ENCODE results near the gene MTHFR. TPM values are rescaled to one million over a fixed set of nuclear protein-coding genes. Genes with fewer than 3 reads are reported as not detected.

MTHFR gene
- polyA plus RNA-seq, 1 experiment, result 8.4 TPM

DNA sequence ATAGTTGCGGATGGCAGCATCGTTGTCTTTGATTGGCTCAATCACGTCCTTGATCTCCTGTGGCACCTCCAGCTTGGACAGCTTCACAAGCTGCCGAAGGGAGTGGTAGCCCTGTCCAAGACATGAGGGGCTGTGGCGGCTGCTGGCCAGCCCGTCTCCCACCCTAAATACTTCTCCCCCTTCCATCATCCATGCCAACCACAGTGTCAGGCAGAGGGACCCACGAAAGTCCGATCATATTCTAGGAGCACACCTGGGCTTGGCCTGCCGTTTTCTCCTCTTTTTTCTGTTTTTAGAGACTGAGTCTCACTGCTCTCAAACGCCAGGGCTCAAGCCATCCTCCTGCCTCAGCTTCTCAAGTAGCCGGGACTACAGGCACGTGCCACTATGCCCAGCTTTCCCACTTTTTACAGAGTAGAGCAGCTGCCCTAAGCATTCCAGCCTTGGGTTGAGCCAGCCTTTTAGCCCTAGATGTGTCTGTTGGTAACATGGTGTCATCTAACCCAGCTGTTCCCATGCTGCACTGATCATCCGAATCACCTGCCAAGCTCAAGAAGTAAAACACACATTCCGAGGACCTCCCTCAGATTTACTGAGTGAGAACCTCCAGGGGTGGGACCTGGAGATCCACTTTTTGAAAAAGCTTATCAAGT, 10.4 kb downstream of the MTHFR start:
- H3K4me3 ChIP-seq (ENCODE audit: low read depth, low read length), result no peak overlapping the region
- H3K36me3 ChIP-seq (ENCODE audit: control insufficient read depth, insufficient read depth, low read length), result peaks cover 26% of the 10 kb centered on the region
- POLR2A ChIA-PET, result no interaction called here
- CTCF ChIA-PET, result no interaction called here
- TF ChIP-seq, protein P1, sequence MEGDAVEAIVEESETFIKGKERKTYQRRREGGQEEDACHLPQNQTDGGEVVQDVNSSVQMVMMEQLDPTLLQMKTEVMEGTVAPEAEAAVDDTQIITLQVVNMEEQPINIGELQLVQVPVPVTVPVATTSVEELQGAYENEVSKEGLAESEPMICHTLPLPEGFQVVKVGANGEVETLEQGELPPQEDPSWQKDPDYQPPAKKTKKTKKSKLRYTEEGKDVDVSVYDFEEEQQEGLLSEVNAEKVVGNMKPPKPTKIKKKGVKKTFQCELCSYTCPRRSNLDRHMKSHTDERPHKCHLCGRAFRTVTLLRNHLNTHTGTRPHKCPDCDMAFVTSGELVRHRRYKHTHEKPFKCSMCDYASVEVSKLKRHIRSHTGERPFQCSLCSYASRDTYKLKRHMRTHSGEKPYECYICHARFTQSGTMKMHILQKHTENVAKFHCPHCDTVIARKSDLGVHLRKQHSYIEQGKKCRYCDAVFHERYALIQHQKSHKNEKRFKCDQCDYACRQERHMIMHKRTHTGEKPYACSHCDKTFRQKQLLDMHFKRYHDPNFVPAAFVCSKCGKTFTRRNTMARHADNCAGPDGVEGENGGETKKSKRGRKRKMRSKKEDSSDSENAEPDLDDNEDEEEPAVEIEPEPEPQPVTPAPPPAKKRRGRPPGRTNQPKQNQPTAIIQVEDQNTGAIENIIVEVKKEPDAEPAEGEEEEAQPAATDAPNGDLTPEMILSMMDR (IDR thresholded peaks at IDR 0.05; ENCODE audit: insufficient read depth, low read depth, low read length), result no peak
- no peak for DNase-seq (ENCODE audit: low read depth)
- H3K27me3 ChIP-seq (ENCODE audit: control insufficient read depth, insufficient read depth, low read length), result no peaks in the 10 kb centered on the region

DNA sequence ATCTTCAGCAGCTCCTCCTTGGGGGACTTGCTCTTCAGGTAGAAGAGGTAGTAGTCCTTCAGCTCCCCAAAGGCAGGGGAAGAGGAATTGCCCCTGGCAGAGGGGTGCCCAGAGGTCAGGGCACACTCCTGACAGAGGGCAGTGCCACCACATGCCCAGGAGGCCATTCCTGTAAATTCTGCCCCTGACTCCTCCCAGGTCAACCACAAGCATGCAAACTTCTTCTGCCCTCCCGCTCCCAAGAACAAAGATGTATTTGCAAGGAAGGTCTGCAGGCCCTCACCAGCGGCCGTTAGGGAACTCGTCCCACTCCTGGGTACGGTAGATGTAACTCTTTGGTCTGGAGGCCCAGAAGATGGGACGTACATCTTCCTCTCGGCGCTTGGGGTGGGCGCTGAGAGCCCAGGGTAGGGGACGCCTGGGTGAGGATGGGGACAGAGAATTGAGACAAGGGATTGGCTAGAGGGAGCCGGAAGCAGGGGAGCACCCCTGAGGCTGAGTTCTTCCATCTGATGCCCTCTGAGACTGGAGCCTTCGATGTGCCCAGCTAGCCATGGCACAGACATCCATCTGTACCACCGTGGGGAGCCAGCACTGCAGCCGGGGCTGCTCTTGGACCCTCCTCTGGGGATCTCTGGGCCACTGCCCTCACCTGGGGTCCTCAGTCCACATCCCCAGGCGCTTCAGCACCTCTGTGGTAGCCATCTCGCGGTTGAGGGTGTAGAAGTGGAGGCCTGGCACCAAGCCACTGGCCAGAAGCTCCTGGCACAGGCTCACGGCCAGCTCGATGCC, 11.1 kb downstream of the MTHFR start:
- ChIA-PET POLR2A (no interaction called here), CTCF (interaction anchor here (0.7 kb wide), 1 partner anchor 9 kb away, joined by 3 read pairs; no protein-coding TSS in a partner anchor)
- no peak for DNase-seq (ENCODE audit: low read depth)
- no peaks in the 10 kb centered on the region for H3K27me3 ChIP-seq (ENCODE audit: control insufficient read depth, insufficient read depth, low read length)
- peaks cover 28% of the 10 kb centered on the region for H3K36me3 ChIP-seq (ENCODE audit: control insufficient read depth, insufficient read depth, low read length)
- TF ChIP-seq, protein P1 (IDR thresholded peaks at IDR 0.05; ENCODE audit: insufficient read depth, low read depth, low read length), result no peak
- no peak overlapping the region for H3K4me3 ChIP-seq (ENCODE audit: low read depth, low read length)

DNA sequence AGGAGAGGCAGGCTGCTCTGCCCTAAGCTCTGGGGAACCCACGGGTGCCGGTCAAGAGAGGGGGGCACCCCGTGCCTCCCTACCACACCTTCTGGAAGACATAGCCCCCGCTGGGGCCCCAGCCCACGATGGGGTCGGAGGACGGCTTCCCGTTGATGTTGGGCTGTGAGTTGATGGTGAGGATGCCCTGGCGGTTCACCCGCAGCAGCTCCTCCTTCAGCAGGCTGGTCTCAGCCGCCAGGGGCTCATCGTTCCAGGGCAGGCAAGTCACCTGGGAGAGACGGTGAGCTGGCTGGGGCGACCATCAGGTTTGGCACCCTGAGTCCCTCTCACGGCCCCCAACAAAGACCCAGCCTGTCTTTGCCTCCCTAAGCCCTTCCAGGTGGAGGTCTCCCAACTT, 11.9 kb downstream of the MTHFR start:
- H3K4me3 ChIP-seq (ENCODE audit: low read depth, low read length), result no peak overlapping the region
- no peaks in the 10 kb centered on the region for H3K27me3 ChIP-seq (ENCODE audit: control insufficient read depth, insufficient read depth, low read length)
- H3K36me3 ChIP-seq (ENCODE audit: control insufficient read depth, insufficient read depth, low read length), result peaks cover 24% of the 10 kb centered on the region
- TF ChIP-seq, protein P1 (IDR thresholded peaks at IDR 0.05; ENCODE audit: insufficient read depth, low read depth, low read length), result no peak
- CTCF ChIA-PET, result interaction anchor here (0.7 to 1.0 kb wide), 2 partner anchors 8 to 17 kb away, joined by 3 read pairs; no protein-coding TSS in a partner anchor
- POLR2A ChIA-PET, result no interaction called here
- no peak for DNase-seq (ENCODE audit: low read depth)

DNA sequence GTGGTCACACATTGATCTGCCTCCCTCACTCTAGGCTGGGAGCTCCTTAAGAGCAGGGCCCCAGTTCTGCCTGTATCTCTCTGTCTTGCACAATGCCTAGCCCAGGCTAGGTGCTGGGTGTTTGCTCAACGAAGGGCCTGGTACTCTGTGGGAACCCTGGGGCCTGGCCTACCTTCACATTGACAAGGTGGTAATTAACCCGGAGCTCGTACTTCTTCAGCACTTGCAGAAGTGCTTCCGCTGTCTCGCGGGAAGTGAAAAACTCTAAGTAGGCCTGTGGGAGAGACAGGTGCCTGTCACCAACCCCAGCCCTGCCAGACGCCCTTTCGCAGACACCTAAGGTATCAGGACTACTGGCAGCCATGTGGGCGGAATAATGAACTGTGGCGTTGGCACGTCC, 13.7 kb downstream of the MTHFR start:
- DNase-seq (ENCODE audit: low read depth), result no peak
- ChIA-PET POLR2A (no interaction called here), CTCF (no interaction called here)
- Histone ChIP-seq H3K4me3 (ENCODE audit: low read depth, low read length) (no peak overlapping the region), H3K36me3 (ENCODE audit: control insufficient read depth, insufficient read depth, low read length) (peaks cover 26% of the 10 kb centered on the region), H3K27me3 (ENCODE audit: control insufficient read depth, insufficient read depth, low read length) (no peaks in the 10 kb centered on the region)
- TF ChIP-seq, protein P1 (IDR thresholded peaks at IDR 0.05; ENCODE audit: insufficient read depth, low read depth, low read length), result no peak

DNA sequence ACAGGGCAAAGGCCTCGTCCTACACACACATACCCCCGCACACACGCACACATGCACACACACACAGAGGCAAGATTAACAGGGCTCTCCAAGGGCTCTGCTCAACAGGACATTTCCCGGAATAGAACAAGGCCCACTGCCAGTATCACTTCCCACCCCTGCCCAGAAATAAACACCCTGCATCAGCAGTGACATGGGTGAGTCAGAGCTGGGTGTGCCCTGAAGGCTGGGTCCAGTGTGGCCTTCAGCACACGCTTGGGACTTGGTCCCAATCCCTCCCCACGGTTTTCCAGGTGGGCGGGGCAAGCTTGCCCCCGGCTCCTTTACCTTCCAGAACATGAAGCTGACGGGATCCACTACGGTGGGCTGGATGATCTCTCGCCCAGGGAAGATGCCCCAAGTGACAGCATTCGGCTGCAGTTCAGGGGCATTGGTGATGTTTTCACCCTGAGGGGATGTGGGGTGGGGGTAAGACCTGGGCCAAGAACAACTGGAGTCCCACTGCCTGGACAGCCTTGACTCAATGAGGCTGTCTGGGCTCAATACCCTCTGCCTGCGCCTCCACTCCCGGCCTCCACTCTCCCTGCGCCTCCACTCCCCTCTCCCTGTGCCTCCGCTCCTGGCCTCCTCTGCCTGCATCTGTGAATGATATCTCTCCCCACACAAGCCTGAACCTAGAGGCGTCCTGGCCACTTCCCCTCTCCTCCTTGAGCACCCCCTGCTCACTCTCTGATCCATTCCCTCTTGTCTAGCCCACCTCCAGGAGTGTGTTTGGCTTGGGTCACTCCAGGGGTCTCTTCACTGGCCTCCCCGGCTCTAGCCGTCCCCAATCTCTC, 14.7 kb downstream of the MTHFR start:
- no peaks in the 10 kb centered on the region for H3K27me3 ChIP-seq (ENCODE audit: control insufficient read depth, insufficient read depth, low read length)
- H3K36me3 ChIP-seq (ENCODE audit: control insufficient read depth, insufficient read depth, low read length), result peaks cover 24% of the 10 kb centered on the region
- TF ChIP-seq, protein P1 (IDR thresholded peaks at IDR 0.05; ENCODE audit: insufficient read depth, low read depth, low read length), result no peak
- CTCF ChIA-PET, result no interaction called here
- no peak overlapping the region for H3K4me3 ChIP-seq (ENCODE audit: low read depth, low read length)
- POLR2A ChIA-PET, result interaction anchor here (1.4 kb wide), 1 partner anchor 12 kb away, joined by 14 read pairs; no protein-coding TSS in a partner anchor
- DNase-seq (ENCODE audit: low read depth), result peak; percentile 81
